ENCODE measurements around the gene DIS3L2.

The DIS3L2 gene

DNA sequence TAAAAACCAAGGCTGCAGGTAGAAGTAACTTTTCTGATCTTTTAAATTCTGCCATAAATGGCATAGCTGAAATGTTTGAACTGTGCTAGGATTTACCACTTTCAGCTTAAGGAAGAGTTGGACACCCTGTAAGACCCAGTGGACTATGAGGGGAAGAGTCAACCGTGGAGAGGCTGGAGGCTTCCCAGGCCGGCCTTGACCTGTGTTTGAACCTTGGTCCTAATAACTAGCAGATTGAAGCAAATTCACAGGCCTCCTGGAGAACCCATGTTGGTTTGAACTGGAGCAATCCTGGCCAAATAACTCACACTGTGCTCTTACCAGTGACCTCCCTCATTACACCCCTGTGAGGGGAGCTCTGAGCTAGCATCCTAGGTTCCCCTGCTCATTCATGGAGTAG lies 329.8 kb downstream of the DIS3L2 start:
- no peak overlapping the region for H3K27ac ChIP-seq (ENCODE audit: low read depth, low read length)
- H3K9ac ChIP-seq (ENCODE audit: low read length) = no peak overlapping the region
- no peak overlapping the region for H3K56ac ChIP-seq (ENCODE audit: low read length)
- H3K4me1 ChIP-seq (ENCODE audit: control insufficient read depth, low read depth, low read length) = peaks cover 8% of the 10 kb centered on the region
- no CpG with 5 or more reads among the region's 2 CpGs for WGBS (ENCODE audit: extremely low coverage, insufficient coverage, low lambda C conversion rate)
- no peak overlapping the region for H2BK5ac ChIP-seq (ENCODE audit: low read length)
- H2BK120ac ChIP-seq (ENCODE audit: low read depth, low read length) = no peak overlapping the region
- no peak overlapping the region for H3K23ac ChIP-seq (ENCODE audit: low read length)
- H3K79me2 ChIP-seq (ENCODE audit: control insufficient read depth, insufficient read depth, low read length) = no peaks in the 10 kb centered on the region
- H2BK15ac ChIP-seq (replicated peaks; ENCODE audit: low read depth) = no peak overlapping the region
- H2AK5ac ChIP-seq (ENCODE audit: low read length) = no peak overlapping the region
- no peaks in the 10 kb centered on the region for H3K79me1 ChIP-seq (ENCODE audit: low read length)
- no peak overlapping the region for H4K5ac ChIP-seq (ENCODE audit: low read length)
- no peak overlapping the region for H3K4me3 ChIP-seq (ENCODE audit: low read length)
- no peak overlapping the region for H3K18ac ChIP-seq (ENCODE audit: low read length)
- no peak overlapping the region for H3K4ac ChIP-seq (ENCODE audit: low read depth, low read length)
- H4K8ac ChIP-seq (ENCODE audit: low read depth, low read length) = no peak overlapping the region
- H3K36me3 ChIP-seq (ENCODE audit: control insufficient read depth, insufficient read depth, low read length) = no peaks in the 10 kb centered on the region
- no peak for DNase-seq
- H3K27me3 ChIP-seq (ENCODE audit: insufficient read depth, low read length, poor library complexity) = no peaks in the 10 kb centered on the region
- no peak overlapping the region for H3K4me2 ChIP-seq (ENCODE audit: low read length)

DNA sequence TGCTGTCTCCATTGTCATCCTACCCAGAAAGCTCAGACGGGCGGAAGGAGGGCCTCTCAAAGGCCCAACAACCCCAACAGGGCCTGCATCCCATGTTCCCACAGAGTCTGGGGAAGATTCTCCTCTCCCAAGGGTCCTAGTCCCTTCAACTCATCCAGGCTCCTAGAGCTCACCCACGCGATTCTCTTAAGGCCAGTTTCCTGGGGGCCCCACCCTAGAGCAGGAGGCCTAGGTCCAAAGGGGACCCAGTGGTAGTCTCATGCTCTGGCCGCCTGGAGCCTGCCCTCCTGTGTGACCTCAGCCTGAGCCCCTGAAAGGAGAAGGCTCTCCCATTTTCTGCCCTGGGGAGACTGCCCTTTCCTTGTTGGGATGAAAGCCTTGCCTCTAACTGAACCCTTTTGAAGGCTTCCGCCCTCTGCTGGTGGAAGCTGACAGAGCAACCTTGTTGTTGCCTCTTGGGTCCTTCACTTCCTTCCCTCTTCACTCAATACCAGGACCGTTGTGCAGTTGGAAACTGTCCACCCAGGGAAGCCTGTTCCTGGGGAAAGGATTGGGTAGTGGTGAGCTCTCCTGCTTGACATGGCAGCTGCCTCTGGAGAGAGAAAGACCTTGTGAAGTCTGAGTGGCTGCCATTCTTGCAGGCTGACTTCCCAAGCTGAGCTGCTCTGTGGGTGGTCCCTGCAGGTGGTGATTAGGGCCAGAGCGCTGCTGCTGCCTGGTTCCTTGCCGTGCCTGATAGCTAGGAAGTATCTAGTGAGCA lies 331.1 kb downstream of the DIS3L2 start:
- peak; percentile 89 for DNase-seq

DNA sequence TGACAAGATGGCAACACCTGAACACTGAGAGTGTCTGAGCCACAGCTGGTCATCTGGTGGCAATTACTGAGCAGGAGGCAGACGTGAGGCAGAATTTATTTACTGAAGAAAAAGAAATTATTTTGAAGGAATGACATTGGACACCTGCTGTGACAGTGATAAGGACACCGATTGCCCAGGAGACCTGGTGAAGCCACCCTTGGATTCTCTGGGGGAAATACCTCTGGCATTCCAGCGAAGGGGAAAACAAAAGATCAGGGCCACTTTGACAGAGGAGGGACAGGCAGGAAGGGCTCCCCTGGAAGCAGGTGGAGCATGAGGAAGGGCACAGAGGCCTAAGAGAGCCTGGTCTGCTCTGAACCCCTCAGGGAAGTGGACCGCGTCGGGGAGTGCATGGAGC lies 331.7 kb downstream of the DIS3L2 start:
- Histone ChIP-seq H3K27me3 (ENCODE audit: insufficient read depth, low read length, poor library complexity) (no peaks in the 10 kb centered on the region), H3K9ac (ENCODE audit: low read length) (no peak overlapping the region), H3K18ac (ENCODE audit: low read length) (no peak overlapping the region), H2BK120ac (ENCODE audit: low read depth, low read length) (no peak overlapping the region), H3K4me3 (ENCODE audit: low read length) (no peak overlapping the region), H3K36me3 (ENCODE audit: control insufficient read depth, insufficient read depth, low read length) (no peaks in the 10 kb centered on the region), H3K4ac (ENCODE audit: low read depth, low read length) (no peak overlapping the region), H2AK5ac (ENCODE audit: low read length) (no peak overlapping the region), H3K27ac (ENCODE audit: low read depth, low read length) (no peak overlapping the region), H3K4me1 (ENCODE audit: control insufficient read depth, low read depth, low read length) (peaks cover 8% of the 10 kb centered on the region), H2BK5ac (ENCODE audit: low read length) (no peak overlapping the region), H2BK15ac (replicated peaks; ENCODE audit: low read depth) (no peak overlapping the region), H3K79me1 (ENCODE audit: low read length) (no peaks in the 10 kb centered on the region), H3K4me2 (ENCODE audit: low read length) (no peak overlapping the region), H3K79me2 (ENCODE audit: control insufficient read depth, insufficient read depth, low read length) (no peaks in the 10 kb centered on the region), H3K56ac (ENCODE audit: low read length) (no peak overlapping the region), H4K8ac (ENCODE audit: low read depth, low read length) (no peak overlapping the region), H3K23ac (ENCODE audit: low read length) (no peak overlapping the region), H4K5ac (ENCODE audit: low read length) (no peak overlapping the region)
- DNase-seq = peak; percentile 56
- WGBS (ENCODE audit: extremely low coverage, insufficient coverage, low lambda C conversion rate) = no CpG with 5 or more reads among the region's 6 CpGs

More for the DNA sequence above, 331.1 kb downstream of the DIS3L2 start:
- Histone ChIP-seq H3K4me3 (ENCODE audit: low read length) (no peak overlapping the region), H3K27ac (ENCODE audit: low read depth, low read length) (no peak overlapping the region), H3K36me3 (ENCODE audit: control insufficient read depth, insufficient read depth, low read length) (no peaks in the 10 kb centered on the region), H4K5ac (ENCODE audit: low read length) (no peak overlapping the region), H3K79me1 (ENCODE audit: low read length) (no peaks in the 10 kb centered on the region), H3K4me2 (ENCODE audit: low read length) (no peak overlapping the region), H4K8ac (ENCODE audit: low read depth, low read length) (no peak overlapping the region), H3K4me1 (ENCODE audit: control insufficient read depth, low read depth, low read length) (peaks cover 8% of the 10 kb centered on the region), H3K23ac (ENCODE audit: low read length) (no peak overlapping the region), H2BK120ac (ENCODE audit: low read depth, low read length) (no peak overlapping the region), H3K9ac (ENCODE audit: low read length) (no peak overlapping the region), H2BK5ac (ENCODE audit: low read length) (no peak overlapping the region), H3K27me3 (ENCODE audit: insufficient read depth, low read length, poor library complexity) (no peaks in the 10 kb centered on the region), H3K18ac (ENCODE audit: low read length) (no peak overlapping the region), H3K4ac (ENCODE audit: low read depth, low read length) (no peak overlapping the region), H3K79me2 (ENCODE audit: control insufficient read depth, insufficient read depth, low read length) (no peaks in the 10 kb centered on the region), H2AK5ac (ENCODE audit: low read length) (no peak overlapping the region), H3K56ac (ENCODE audit: low read length) (no peak overlapping the region), H2BK15ac (replicated peaks; ENCODE audit: low read depth) (no peak overlapping the region)
- WGBS (ENCODE audit: extremely low coverage, insufficient coverage, low lambda C conversion rate) = no CpG with 5 or more reads among the region's 9 CpGs

DNA sequence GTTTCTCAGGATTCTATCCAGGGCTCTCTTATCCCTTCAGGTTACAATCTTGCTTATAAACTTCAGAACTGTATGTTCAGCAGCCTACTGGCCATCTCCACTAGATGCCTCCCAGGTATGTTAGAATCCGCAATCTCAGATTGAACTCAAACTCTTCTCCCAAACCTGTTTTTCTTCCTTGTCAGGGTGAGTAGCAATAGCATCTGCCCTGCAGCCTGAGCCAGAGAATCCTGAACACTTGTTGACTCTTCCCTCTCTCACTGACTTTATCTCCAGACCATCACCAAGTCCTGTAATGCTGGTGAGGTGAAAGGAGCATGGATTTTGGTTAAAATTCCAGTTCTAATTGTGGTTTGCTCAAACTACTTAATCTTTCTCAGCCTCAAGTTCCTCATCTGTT lies 334.5 kb downstream of the DIS3L2 start:
- no peaks in the 10 kb centered on the region for H3K79me1 ChIP-seq (ENCODE audit: low read length)
- WGBS (ENCODE audit: extremely low coverage, insufficient coverage, low lambda C conversion rate) = no CpG with 5 or more reads among the region's 1 CpG
- peaks cover 8% of the 10 kb centered on the region for H3K4me1 ChIP-seq (ENCODE audit: control insufficient read depth, low read depth, low read length)
- H4K8ac ChIP-seq (ENCODE audit: low read depth, low read length) = no peak overlapping the region
- no peaks in the 10 kb centered on the region for H3K27me3 ChIP-seq (ENCODE audit: insufficient read depth, low read length, poor library complexity)
- H3K79me2 ChIP-seq (ENCODE audit: control insufficient read depth, insufficient read depth, low read length) = no peaks in the 10 kb centered on the region
- H3K23ac ChIP-seq (ENCODE audit: low read length) = no peak overlapping the region
- DNase-seq = no peak
- H2BK15ac ChIP-seq (replicated peaks; ENCODE audit: low read depth) = no peak overlapping the region
- H3K4me2 ChIP-seq (ENCODE audit: low read length) = no peak overlapping the region
- H3K27ac ChIP-seq (ENCODE audit: low read depth, low read length) = no peak overlapping the region
- H3K4me3 ChIP-seq (ENCODE audit: low read length) = no peak overlapping the region
- no peak overlapping the region for H3K56ac ChIP-seq (ENCODE audit: low read length)
- H3K18ac ChIP-seq (ENCODE audit: low read length) = no peak overlapping the region
- H2BK120ac ChIP-seq (ENCODE audit: low read depth, low read length) = no peak overlapping the region
- H4K5ac ChIP-seq (ENCODE audit: low read length) = no peak overlapping the region
- no peak overlapping the region for H3K9ac ChIP-seq (ENCODE audit: low read length)
- no peak overlapping the region for H2BK5ac ChIP-seq (ENCODE audit: low read length)
- H3K36me3 ChIP-seq (ENCODE audit: control insufficient read depth, insufficient read depth, low read length) = no peaks in the 10 kb centered on the region
- H3K4ac ChIP-seq (ENCODE audit: low read depth, low read length) = no peak overlapping the region
- H2AK5ac ChIP-seq (ENCODE audit: low read length) = no peak overlapping the region

DNA sequence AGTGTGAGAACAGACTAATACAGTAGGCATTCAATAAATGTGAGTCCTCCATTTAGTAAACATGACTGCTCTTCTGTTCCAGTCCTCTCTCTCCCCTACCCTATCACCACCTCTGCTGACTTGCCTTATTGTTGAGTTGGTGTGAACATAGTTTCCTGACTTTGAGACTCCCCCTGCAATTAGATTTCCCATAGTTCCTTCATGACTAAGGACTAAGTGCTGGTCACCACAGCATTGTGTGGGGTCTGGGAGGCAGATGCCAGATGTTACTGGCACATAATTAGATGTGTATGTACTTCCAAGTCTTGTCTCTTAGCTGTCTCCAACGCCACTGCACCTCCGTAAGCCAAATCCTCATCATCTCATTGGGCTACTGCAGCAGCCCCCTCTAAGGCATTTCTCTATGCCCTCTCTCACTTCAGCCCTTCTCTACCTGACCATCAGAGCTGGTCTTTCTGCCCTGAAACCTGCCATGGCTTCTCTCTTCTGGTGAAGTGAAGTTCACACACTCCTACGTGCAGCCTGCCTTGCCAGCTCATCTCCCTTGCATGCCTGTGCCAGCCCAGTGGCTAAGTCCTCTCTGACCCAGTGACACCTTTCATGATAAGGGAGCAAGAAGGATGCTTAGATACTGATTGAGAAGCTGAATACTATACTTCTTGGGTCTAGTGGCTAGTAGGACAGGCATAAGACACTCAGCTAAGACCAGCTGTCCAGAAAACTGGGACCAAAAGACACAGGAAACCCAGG lies 335.4 kb downstream of the DIS3L2 start:
- Histone ChIP-seq H3K27ac (ENCODE audit: low read depth, low read length) (no peak overlapping the region), H3K18ac (ENCODE audit: low read length) (no peak overlapping the region), H3K9ac (ENCODE audit: low read length) (no peak overlapping the region), H3K27me3 (ENCODE audit: insufficient read depth, low read length, poor library complexity) (no peaks in the 10 kb centered on the region), H4K5ac (ENCODE audit: low read length) (no peak overlapping the region), H3K23ac (ENCODE audit: low read length) (no peak overlapping the region), H3K36me3 (ENCODE audit: control insufficient read depth, insufficient read depth, low read length) (no peaks in the 10 kb centered on the region), H3K56ac (ENCODE audit: low read length) (no peak overlapping the region), H2AK5ac (ENCODE audit: low read length) (no peak overlapping the region), H3K4me2 (ENCODE audit: low read length) (no peak overlapping the region), H4K8ac (ENCODE audit: low read depth, low read length) (no peak overlapping the region), H3K79me2 (ENCODE audit: control insufficient read depth, insufficient read depth, low read length) (no peaks in the 10 kb centered on the region), H2BK5ac (ENCODE audit: low read length) (no peak overlapping the region), H3K4me1 (ENCODE audit: control insufficient read depth, low read depth, low read length) (peaks cover 8% of the 10 kb centered on the region), H3K4me3 (ENCODE audit: low read length) (no peak overlapping the region), H2BK120ac (ENCODE audit: low read depth, low read length) (no peak overlapping the region), H2BK15ac (replicated peaks; ENCODE audit: low read depth) (no peak overlapping the region), H3K4ac (ENCODE audit: low read depth, low read length) (no peak overlapping the region), H3K79me1 (ENCODE audit: low read length) (no peaks in the 10 kb centered on the region)
- DNase-seq = no peak
- no CpG with 5 or more reads among the region's 3 CpGs for WGBS (ENCODE audit: extremely low coverage, insufficient coverage, low lambda C conversion rate)
